ENCODE results near the gene TTC39A. TPM values are rescaled to one million over a fixed set of nuclear protein-coding genes. Genes with fewer than 3 reads are reported as not detected.

Gene TTC39A
- total RNA-seq, 2 donors from 2014 or later, result 7.9 to 21.3 TPM

DNA sequence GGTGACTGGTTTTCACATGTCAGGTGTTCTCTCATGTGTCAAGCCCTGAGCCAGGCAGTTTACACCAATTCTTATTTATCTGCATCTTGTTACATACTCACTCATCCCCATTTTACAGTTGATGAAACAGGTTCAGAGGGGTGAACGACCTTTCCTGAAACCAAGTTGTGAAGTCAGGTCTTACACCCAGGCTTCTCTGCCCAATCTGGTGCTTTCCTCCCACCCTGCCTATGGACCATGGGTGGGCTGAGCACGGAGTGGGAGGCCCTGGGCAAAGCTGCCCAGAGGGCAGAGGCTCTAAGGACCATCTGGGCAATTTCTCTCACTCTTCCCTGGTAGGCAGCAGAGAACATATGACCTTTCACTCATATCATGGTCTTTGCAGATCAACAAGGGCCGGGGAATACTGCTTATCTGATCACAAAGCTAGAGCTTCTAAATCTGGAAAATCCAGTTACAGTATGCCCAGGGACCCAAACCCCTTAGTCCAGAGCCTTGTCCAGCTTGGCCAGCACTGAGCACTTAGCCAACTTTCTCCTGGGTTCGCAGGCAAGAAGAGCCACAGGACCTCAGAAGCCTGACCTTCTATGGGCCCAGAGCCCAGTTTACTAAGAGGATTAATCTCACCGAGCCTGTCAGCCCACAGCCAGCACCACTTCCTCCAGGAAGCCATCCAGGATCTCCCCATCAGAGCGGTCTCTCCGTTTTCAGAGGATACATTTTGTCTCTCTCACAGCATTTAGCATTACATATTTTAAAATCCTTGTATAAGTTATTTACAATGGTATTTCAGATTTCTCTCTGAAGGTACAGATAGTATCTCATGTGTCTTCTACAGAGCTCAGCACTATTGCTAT lies 16.0 kb upstream of the TTC39A start:
- WGBS, 2 donors, result 54 to 67% methylated on average over 6 to 7 of the region's 7 CpGs
- ATAC-seq, result no peak
- Histone ChIP-seq H3K4me1 (peaks cover 9% of the 10 kb centered on the region), H3K27me3 (no peaks in the 10 kb centered on the region), H3K9me3 (no peaks in the 10 kb centered on the region), H3K36me3 (replicated peaks in 1 of 2; ENCODE audit: insufficient read depth in 1 of 2, low read depth in 2 of 2) (no peaks in the 10 kb centered on the region), H3K27ac (no peak overlapping the region), H3K4me3 (no peak overlapping the region)
- no peak for TF ChIP-seq POLR2A (IDR thresholded peaks at IDR 0.05)
- TF ChIP-seq, protein P1, sequence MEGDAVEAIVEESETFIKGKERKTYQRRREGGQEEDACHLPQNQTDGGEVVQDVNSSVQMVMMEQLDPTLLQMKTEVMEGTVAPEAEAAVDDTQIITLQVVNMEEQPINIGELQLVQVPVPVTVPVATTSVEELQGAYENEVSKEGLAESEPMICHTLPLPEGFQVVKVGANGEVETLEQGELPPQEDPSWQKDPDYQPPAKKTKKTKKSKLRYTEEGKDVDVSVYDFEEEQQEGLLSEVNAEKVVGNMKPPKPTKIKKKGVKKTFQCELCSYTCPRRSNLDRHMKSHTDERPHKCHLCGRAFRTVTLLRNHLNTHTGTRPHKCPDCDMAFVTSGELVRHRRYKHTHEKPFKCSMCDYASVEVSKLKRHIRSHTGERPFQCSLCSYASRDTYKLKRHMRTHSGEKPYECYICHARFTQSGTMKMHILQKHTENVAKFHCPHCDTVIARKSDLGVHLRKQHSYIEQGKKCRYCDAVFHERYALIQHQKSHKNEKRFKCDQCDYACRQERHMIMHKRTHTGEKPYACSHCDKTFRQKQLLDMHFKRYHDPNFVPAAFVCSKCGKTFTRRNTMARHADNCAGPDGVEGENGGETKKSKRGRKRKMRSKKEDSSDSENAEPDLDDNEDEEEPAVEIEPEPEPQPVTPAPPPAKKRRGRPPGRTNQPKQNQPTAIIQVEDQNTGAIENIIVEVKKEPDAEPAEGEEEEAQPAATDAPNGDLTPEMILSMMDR (IDR thresholded peaks at IDR 0.05), result no peak
- intact Hi-C loops (cut with DNase I), result no loop called here
- no peak for DNase-seq

DNA sequence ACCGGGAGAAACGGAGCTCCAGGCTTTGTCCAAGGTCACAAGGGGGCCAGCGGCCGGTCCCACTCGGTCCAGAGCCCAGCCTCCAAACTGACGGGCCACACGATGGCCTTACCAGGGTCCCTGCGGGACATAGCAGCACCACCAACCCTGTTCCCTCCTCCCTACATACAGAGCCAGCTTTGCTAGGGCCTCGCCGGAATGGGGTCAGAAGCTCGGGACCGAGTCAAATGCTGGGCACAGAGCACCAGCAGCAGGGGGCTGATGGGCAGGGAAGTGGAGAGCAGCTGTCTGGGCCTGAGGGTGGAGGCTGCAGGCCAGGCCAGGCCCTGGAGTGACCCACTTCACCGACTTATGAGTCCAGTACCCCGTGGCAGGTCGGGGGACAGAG lies 14.9 kb upstream of the TTC39A start:
- Histone ChIP-seq H3K27me3 (no peaks in the 10 kb centered on the region), H3K4me3 (no peak overlapping the region), H3K4me1 (peaks cover 9% of the 10 kb centered on the region), H3K36me3 (replicated peaks in 1 of 2; ENCODE audit: insufficient read depth in 1 of 2, low read depth in 2 of 2) (no peaks in the 10 kb centered on the region), H3K9me3 (no peaks in the 10 kb centered on the region), H3K27ac (no peak overlapping the region)
- 47 to 53% methylated on average over 3 to 15 of the region's 15 CpGs for WGBS, 2 donors
- DNase-seq, result no peak
- TF ChIP-seq POLR2A (IDR thresholded peaks at IDR 0.05), result no peak
- peak; percentile 3 for ATAC-seq
- intact Hi-C loops (cut with DNase I), result no loop called here

DNA sequence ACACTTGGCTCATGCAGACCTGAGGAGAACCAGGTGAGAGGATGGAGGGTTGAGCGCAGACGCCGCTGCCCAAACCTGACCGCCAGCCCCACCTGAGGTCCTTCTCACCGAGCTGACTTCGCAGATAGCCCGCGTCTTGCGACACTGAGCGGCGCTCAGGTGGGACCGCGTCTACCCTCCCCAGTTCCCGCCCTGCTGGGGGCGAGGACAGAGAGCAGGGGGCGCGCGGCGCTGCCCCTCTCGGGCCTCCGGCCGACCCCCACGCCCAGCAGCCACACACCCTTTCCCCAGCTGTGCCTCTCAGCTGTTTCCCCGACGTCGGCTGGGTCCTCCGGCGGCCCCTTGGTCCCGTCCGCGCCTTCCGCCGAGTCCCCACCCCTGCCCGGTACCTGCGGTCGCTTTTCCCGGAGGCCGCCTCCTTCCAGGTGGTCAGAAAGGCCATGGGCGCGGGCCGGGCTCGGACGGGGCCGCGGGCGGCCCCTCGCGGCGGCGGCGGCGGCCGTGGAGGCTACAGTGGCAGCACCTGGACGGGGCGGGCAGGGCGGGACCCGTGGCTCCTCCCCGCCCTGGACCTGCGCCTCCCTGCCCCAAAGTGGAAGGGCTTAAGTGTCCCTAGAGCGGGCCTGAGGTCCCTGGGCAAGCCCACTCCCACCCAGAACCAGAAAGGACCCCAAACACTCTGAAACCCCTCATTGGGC lies 14.4 kb upstream of the TTC39A start:
- peaks cover 9% of the 10 kb centered on the region for H3K4me1 ChIP-seq
- 3% methylated on average over 54 of the region's 60 CpGs; no CpG with 5 or more reads in 1 of the 2 donors for WGBS, 2 donors
- intact Hi-C loops (cut with DNase I), result no loop called here
- H3K9me3 ChIP-seq, result no peaks in the 10 kb centered on the region
- TF ChIP-seq, protein P1 (IDR thresholded peaks at IDR 0.05), result peak in 4 of 7 experiments; percentile 34 to 56 (median 49)
- peak in 2 of 3 donors; percentile 24 to 25 for TF ChIP-seq POLR2A (IDR thresholded peaks at IDR 0.05)
- peak overlapping the region in 1 of 2 donors; percentile 4 for H3K4me3 ChIP-seq
- no peaks in the 10 kb centered on the region for H3K36me3 ChIP-seq (replicated peaks in 1 of 2; ENCODE audit: insufficient read depth in 1 of 2, low read depth in 2 of 2)
- H3K27ac ChIP-seq, result no peak overlapping the region
- DNase-seq (peak; percentile 60 to 81 (median 72)), ATAC-seq (peak; percentile 93)
- no peaks in the 10 kb centered on the region for H3K27me3 ChIP-seq

DNA sequence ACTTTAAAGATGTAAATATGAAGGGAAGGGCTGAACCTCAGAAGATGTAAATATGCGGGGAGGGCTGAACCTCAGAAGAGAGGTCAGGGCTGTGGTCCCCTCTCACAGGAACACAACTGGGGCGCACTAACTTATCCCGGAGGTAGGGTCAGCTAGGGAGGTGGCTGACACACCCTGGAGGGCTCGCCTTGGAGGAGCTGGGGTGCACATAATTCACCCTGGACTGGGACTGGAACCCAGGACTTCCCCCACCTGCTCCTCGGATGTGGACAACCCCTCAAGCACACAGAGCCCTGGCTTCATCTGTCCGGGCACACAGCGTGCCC lies 13.9 kb upstream of the TTC39A start:
- Histone ChIP-seq H3K9me3 (no peaks in the 10 kb centered on the region), H3K27ac (no peak overlapping the region), H3K4me1 (peaks cover 9% of the 10 kb centered on the region), H3K36me3 (replicated peaks in 1 of 2; ENCODE audit: insufficient read depth in 1 of 2, low read depth in 2 of 2) (no peaks in the 10 kb centered on the region), H3K4me3 (no peak overlapping the region), H3K27me3 (no peaks in the 10 kb centered on the region)
- 66 to 69% methylated on average over 6 to 7 of the region's 7 CpGs for WGBS, 2 donors
- intact Hi-C loops (cut with DNase I), result no loop called here
- TF ChIP-seq, protein P1 (IDR thresholded peaks at IDR 0.05), result no peak
- TF ChIP-seq POLR2A (IDR thresholded peaks at IDR 0.05), result no peak
- no peak for ATAC-seq
- DNase-seq, result no peak

DNA sequence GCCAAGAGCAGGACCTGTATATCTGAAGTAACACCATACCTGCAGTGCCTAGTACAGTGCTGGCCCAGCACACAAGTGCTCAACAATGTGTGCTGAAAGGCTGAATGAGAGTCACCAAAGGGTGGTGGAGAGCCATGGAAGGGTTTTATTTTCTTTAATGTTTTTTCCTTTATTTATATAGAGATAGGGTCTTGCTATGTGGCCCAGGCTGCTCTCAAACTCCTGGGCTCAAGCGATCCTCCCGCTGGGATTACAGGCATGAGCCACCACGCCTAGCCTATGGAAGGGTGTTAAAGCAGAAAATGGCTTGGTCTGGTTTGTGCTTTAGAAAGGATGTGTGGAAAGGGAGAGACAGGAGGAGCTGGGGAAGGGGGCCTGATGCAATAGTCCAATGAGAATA lies 13.3 kb upstream of the TTC39A start:
- Histone ChIP-seq H3K36me3 (replicated peaks in 1 of 2; ENCODE audit: insufficient read depth in 1 of 2, low read depth in 2 of 2) (no peaks in the 10 kb centered on the region), H3K9me3 (no peaks in the 10 kb centered on the region), H3K4me3 (no peak overlapping the region), H3K4me1 (peaks cover 9% of the 10 kb centered on the region), H3K27ac (no peak overlapping the region), H3K27me3 (no peaks in the 10 kb centered on the region)
- ATAC-seq (no peak), DNase-seq (no peak)
- 91 to 93% methylated on average over 3 of the region's 3 CpGs for WGBS, 2 donors
- TF ChIP-seq, protein P1 (IDR thresholded peaks at IDR 0.05), result no peak
- no peak for TF ChIP-seq POLR2A (IDR thresholded peaks at IDR 0.05)
- intact Hi-C loops (cut with DNase I), result no loop called here
